GM06990 (cell line): Measurements from ENCODE around the gene ENTREP3.
A peak's percentile ranks its signal among the peaks of the same experiment; 100 is the strongest.

Source experiments
- DNase-seq: peaks from one replicate; pipeline ENCODE4 v3.0.0-alpha.2; 2011; ENCODE audit not compliant: insufficient read length; ENCODE audit errors: extremely low read depth
- H3K27me3 ChIP-seq: replicated peaks from 2 replicates; pipeline ENCODE4 v1.6.0; 2011; ENCODE audit warnings: low read length; ENCODE audit not compliant: control insufficient read depth, insufficient read depth
- H3K36me3 ChIP-seq: 2 replicates; pipeline ENCODE4 v1.5.1; 2011; ENCODE audit warnings: low read length; ENCODE audit not compliant: control insufficient read depth, insufficient read depth
- H3K4me3 ChIP-seq: replicated peaks from 2 replicates; pipeline ENCODE4 v1.5.1; 2011; ENCODE audit warnings: low read depth, mild to moderate bottlenecking, control low read depth, low read length
- TF ChIP-seq, protein P1 (sequence below): IDR thresholded peaks from 2 replicates; pipeline ENCODE4 v1.5.1; 2011; ENCODE audit warnings: low read length, control low read depth, mild to moderate bottlenecking, inconsistent platforms; ENCODE audit not compliant: insufficient read depth, poor library complexity, severe bottlenecking

The ENTREP3 gene

DNA sequence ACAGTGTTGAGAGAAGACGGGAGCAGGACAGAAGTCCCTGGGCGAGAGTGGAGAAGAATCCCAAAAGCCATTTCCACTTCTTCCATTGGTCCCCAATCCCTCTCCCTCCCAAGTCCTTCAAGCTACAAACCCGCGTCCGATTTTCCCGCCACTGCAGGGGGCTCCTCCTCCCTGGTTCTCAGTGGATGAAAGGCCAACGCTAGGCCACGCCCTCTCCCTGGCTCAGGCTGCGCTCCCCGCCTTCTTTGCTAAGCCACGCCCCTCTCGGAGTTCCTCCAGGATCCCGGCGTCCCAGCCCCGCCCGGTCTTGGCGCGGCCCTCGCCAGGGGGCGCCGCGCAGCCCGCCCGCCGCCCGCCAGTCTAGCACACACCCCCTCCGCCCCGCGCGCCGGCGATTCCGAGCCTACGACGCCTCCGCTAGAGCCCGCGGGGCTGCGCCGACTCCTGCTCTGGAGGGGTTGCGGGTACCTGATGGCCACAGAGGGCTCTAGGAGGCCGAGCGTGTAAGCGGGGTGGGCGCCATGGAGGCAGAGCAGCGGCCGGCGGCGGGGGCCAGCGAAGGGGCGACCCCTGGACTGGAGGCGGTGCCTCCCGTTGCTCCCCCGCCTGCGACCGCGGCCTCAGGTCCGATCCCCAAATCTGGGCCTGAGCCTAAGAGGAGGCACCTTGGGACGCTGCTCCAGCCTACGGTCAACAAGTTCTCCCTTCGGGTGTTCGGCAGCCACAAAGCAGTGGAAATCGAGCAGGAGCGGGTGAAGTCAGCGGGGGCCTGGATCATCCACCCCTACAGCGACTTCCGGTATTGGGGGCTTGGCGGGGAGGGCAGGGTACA, 22.0 kb upstream of the ENTREP3 start, which contains the start of gene HCN3:
HCN3 (plus strand) TSS at position 394 of the 832 bp plus-strand sequence; CDS start at position 522, 128 bp downstream.
- Histone ChIP-seq H3K27me3 (no peaks in the 10 kb centered on the region), H3K36me3 (no peaks in the 10 kb centered on the region), H3K4me3 (peak within 1 kb of the TSS; percentile 74)
- TF ChIP-seq, protein P1, sequence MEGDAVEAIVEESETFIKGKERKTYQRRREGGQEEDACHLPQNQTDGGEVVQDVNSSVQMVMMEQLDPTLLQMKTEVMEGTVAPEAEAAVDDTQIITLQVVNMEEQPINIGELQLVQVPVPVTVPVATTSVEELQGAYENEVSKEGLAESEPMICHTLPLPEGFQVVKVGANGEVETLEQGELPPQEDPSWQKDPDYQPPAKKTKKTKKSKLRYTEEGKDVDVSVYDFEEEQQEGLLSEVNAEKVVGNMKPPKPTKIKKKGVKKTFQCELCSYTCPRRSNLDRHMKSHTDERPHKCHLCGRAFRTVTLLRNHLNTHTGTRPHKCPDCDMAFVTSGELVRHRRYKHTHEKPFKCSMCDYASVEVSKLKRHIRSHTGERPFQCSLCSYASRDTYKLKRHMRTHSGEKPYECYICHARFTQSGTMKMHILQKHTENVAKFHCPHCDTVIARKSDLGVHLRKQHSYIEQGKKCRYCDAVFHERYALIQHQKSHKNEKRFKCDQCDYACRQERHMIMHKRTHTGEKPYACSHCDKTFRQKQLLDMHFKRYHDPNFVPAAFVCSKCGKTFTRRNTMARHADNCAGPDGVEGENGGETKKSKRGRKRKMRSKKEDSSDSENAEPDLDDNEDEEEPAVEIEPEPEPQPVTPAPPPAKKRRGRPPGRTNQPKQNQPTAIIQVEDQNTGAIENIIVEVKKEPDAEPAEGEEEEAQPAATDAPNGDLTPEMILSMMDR, result peak; percentile 41
- peak; percentile 90 for DNase-seq

DNA sequence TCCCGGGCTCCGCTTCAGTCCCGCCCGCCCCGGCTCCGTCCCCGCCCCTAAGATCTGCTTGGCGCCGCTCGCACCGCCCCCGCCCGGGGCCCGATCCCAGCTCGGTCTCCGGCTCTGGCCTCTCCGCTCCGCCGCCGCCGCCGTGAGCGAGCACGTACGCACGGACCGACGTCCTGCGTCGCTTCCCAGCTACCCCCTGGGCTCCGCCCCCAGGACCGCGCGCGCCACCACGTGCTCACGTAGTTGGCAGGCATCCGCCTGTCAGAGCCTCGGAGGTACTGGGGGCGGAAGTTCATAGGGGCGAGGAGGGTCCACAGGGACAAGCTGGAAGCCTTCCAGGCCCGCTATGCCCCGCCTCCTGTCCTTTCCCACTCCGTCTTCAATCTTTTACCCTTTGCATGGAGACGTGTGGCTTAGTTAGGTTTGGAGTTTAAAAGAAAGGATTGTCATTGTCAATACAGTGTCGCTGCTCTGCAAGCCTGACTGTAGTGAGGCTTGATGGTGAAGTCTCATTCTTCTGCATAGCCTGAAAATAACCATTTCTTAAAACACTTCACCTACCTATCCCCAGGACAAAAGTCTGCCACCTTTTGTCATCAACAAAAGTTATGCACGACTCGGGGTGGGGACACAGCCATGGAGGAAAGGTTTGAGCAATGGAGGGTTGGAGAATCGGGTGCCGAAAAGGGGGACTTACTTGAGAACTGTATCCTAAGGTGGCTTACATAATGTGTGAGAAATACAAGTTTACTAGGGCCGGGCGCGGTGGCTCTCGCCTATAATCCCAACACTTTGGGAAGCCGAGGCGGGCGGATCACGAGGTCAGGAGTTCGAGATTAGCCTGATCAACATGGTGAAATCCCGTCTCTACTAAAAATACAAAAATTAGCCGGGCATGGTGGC, 18.3 kb upstream of the ENTREP3 start, which contains the start of gene CLK2:
CLK2 (minus strand) TSS at position 162 of the 903 bp plus-strand sequence. CDS start 2,527 bp downstream, outside the sequence.
- DNase-seq, result peak; percentile 99
- peak within 1 kb of the TSS; percentile 91 for H3K4me3 ChIP-seq
- TF ChIP-seq, protein P1, result no peak
- peaks cover 9% of the 10 kb centered on the region for H3K36me3 ChIP-seq
- H3K27me3 ChIP-seq, result no peaks in the 10 kb centered on the region

DNA sequence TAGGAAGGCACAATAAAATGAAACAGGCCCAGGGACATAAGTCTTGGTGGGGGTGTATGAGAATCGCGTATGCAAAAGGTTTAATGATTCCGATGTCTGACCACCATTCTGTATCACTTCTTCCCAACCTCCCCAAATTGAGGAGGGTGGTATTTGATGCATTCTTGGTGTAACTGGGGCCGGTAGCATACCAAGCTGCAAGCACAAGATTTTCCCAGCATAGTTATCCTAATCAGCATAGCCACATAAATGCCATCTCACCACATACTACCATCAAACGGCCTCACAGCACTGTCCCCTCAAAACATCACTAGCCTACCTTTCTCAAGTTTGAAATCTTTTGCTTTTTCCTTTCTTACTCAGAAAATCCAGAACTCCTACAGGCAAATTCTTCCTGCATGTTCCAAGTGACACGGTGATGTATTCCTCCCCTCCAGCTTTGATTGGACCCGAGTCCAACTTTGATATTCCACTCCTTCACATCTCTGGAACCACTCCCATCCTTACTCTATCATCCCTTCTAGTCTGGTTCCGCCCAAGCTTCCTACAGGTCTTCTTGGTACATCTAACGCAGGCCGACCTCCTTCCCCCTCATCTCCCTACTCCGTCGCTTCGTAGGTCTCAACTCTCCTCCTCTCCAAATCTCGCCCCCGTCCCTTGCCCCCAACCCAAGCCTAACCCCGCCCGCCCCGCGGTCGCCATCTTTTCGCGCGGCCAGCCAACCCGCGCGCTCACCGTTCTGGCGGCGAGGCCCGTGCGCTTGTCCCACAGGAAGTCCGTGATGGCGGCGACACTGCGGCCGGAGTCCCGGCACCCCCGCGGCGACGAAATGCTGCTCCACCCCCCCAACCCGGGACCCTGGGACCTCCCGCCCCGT, 17.4 kb upstream of the ENTREP3 start:
- Histone ChIP-seq H3K4me3 (peak overlapping the region; percentile 91), H3K27me3 (no peaks in the 10 kb centered on the region), H3K36me3 (peaks cover 17% of the 10 kb centered on the region)
- DNase-seq, result no peak
- TF ChIP-seq, protein P1, result no peak

DNA sequence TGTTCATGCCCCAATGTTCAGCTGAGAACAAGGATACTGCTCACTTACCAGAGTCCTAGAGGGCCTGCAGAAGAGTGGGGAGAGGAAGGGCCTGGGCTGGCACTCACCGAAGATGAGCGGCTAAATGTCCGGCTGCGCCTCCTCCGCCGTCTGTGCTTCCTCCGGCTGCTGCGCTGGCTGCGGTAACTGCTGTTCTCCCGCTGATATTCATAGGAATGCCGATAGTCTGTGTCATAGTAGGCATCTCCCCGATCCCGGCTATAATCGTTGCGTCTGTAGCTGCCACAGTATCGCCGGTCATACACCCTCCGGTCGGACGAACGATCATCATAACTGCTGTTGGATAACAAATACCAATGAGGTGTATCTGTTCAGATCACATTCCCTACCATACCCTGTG, 14.1 kb upstream of the ENTREP3 start:
- H3K36me3 ChIP-seq, result peaks cover 30% of the 10 kb centered on the region
- no peak overlapping the region for H3K4me3 ChIP-seq
- no peak for DNase-seq
- TF ChIP-seq, protein P1, result no peak
- no peaks in the 10 kb centered on the region for H3K27me3 ChIP-seq

DNA sequence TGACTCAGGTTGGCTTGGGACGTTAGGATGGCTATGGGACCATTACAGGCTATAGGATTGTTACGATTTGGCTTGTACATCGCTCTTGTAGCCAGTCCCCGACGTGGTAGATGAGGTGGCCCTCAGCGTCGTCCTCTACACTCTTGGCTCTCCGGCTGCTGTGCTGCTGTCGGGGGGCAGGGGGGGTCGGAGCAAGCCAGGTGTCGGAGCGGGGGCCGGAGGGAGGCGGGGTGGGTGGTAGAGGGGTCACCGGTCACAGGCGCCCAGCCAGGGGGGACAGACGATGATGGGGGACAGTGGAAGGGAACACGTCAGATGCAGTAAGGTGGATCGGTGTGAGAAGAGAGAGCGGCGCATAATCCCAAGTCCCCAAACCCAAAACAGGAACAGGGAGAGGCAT, 13.3 kb upstream of the ENTREP3 start:
- DNase-seq, result no peak
- Histone ChIP-seq H3K27me3 (no peaks in the 10 kb centered on the region), H3K36me3 (peaks cover 35% of the 10 kb centered on the region), H3K4me3 (no peak overlapping the region)
- TF ChIP-seq, protein P1, result no peak
